ENCODE measurements around the gene KIF26B.

Gene KIF26B

DNA sequence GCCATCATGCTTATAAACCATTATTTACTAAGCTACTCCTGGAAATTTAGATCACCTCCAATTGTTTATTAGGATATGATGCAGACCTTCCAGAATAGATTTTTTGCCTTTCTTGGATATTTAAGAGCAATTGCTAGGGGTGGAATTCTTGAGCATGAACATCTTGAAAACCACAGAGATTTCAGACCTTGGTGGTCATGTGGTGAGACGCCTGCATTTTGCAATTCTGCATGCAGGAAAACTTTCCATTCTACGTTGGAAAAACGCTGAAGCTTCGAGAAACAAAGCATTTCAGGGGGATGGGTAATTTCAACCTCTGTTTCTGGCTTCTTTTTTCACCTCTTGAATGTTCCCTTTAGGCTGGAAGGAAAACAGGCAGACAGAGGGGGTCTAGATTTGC lies 596.3 kb downstream of the KIF26B start:
- TF ChIP-seq, protein P1, sequence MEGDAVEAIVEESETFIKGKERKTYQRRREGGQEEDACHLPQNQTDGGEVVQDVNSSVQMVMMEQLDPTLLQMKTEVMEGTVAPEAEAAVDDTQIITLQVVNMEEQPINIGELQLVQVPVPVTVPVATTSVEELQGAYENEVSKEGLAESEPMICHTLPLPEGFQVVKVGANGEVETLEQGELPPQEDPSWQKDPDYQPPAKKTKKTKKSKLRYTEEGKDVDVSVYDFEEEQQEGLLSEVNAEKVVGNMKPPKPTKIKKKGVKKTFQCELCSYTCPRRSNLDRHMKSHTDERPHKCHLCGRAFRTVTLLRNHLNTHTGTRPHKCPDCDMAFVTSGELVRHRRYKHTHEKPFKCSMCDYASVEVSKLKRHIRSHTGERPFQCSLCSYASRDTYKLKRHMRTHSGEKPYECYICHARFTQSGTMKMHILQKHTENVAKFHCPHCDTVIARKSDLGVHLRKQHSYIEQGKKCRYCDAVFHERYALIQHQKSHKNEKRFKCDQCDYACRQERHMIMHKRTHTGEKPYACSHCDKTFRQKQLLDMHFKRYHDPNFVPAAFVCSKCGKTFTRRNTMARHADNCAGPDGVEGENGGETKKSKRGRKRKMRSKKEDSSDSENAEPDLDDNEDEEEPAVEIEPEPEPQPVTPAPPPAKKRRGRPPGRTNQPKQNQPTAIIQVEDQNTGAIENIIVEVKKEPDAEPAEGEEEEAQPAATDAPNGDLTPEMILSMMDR (IDR thresholded peaks at IDR 0.05; ENCODE audit: insufficient read depth, low read length, poor library complexity, severe bottlenecking): no peak
- no peak for TF ChIP-seq EZH2phosphoT487 (conservative IDR thresholded peaks at IDR 0.05; ENCODE audit: low read length)
- H3F3A ChIP-seq (ENCODE audit: insufficient read depth): 0 out of 2 replicates have a peak, but pooled peaks cover 3% of the 10 kb centered on the region

GRCh38 chr1:245751726-245752470 lies 597.1 kb downstream of the KIF26B start:
- H2AFZ ChIP-seq (ENCODE audit: low read depth, low read length, severe bottlenecking): no peak overlapping the region
- no peak for TF ChIP-seq EZH2phosphoT487 (conservative IDR thresholded peaks at IDR 0.05; ENCODE audit: low read length)
- TF ChIP-seq, protein P1 (IDR thresholded peaks at IDR 0.05; ENCODE audit: insufficient read depth, low read length, poor library complexity, severe bottlenecking): no peak
- H3K4me3 ChIP-seq (ENCODE audit: insufficient read depth, low read length, poor library complexity, severe bottlenecking): no peak overlapping the region
- H3K9ac ChIP-seq (ENCODE audit: low read length): no peak overlapping the region
- no peaks in the 10 kb centered on the region for H3K36me3 ChIP-seq (ENCODE audit: low read length)
- no peaks in the 10 kb centered on the region for H3K9me3 ChIP-seq (ENCODE audit: insufficient read depth, low read length)
- H3K4me2 ChIP-seq (ENCODE audit: low read depth, low read length, poor library complexity, severe bottlenecking): no peak overlapping the region
- H3F3A ChIP-seq (ENCODE audit: insufficient read depth): 0 out of 2 replicates have a peak, but pooled peaks cover 3% of the 10 kb centered on the region
- H3K27ac ChIP-seq (ENCODE audit: low read depth, low read length): no peak overlapping the region
- H3K9me2 ChIP-seq (replicated peaks; ENCODE audit: insufficient read depth, low read length): no peaks in the 10 kb centered on the region
- no peaks in the 10 kb centered on the region for H3K27me3 ChIP-seq (ENCODE audit: low read length)
- H4K20me1 ChIP-seq (ENCODE audit: low read depth, low read length): no peaks in the 10 kb centered on the region
- H3K79me2 ChIP-seq (ENCODE audit: insufficient read depth, low read length): no peaks in the 10 kb centered on the region

More for the DNA sequence above, 596.3 kb downstream of the KIF26B start:
- H3K4me3 ChIP-seq (ENCODE audit: insufficient read depth, low read length, poor library complexity, severe bottlenecking): no peak overlapping the region
- H3K36me3 ChIP-seq (ENCODE audit: low read length): no peaks in the 10 kb centered on the region
- H3K4me2 ChIP-seq (ENCODE audit: low read depth, low read length, poor library complexity, severe bottlenecking): no peak overlapping the region
- H3K27me3 ChIP-seq (ENCODE audit: low read length): no peaks in the 10 kb centered on the region
- no peaks in the 10 kb centered on the region for H4K20me1 ChIP-seq (ENCODE audit: low read depth, low read length)
- no peak overlapping the region for H2AFZ ChIP-seq (ENCODE audit: low read depth, low read length, severe bottlenecking)
- no peak overlapping the region for H3K9ac ChIP-seq (ENCODE audit: low read length)
- H3K9me2 ChIP-seq (replicated peaks; ENCODE audit: insufficient read depth, low read length): no peaks in the 10 kb centered on the region
- H3K79me2 ChIP-seq (ENCODE audit: insufficient read depth, low read length): no peaks in the 10 kb centered on the region
- H3K9me3 ChIP-seq (ENCODE audit: insufficient read depth, low read length): no peaks in the 10 kb centered on the region
- no peak overlapping the region for H3K27ac ChIP-seq (ENCODE audit: low read depth, low read length)

DNA sequence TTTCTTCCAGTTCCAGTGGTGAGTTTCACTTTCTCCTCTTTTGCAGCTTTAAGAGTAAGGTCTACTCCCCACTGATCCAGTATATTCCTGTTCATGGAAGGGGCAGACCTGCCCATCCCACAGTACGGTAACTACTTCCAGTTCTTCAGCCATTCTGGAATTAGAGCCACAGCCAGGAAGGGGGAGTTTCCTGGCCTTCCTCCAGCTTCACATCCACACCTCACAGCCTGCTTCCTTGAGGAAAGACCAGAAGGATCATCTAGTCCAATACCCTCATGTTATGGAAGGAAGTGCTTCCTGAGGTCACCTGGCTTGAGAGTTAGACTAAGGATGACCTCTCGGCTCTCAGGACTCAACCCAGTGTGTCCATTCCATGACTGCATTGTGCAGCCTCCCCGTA lies 597.8 kb downstream of the KIF26B start:
- Histone ChIP-seq H3K9ac (ENCODE audit: low read length) (no peak overlapping the region), H3K4me2 (ENCODE audit: low read depth, low read length, poor library complexity, severe bottlenecking) (no peak overlapping the region), H3K9me2 (replicated peaks; ENCODE audit: insufficient read depth, low read length) (no peaks in the 10 kb centered on the region), H3K9me3 (ENCODE audit: insufficient read depth, low read length) (no peaks in the 10 kb centered on the region), H2AFZ (ENCODE audit: low read depth, low read length, severe bottlenecking) (no peak overlapping the region), H3K79me2 (ENCODE audit: insufficient read depth, low read length) (no peaks in the 10 kb centered on the region), H3F3A (ENCODE audit: insufficient read depth) (0 out of 2 replicates have a peak, but pooled peaks cover 3% of the 10 kb centered on the region), H3K27me3 (ENCODE audit: low read length) (no peaks in the 10 kb centered on the region), H4K20me1 (ENCODE audit: low read depth, low read length) (no peaks in the 10 kb centered on the region), H3K36me3 (ENCODE audit: low read length) (no peaks in the 10 kb centered on the region), H3K27ac (ENCODE audit: low read depth, low read length) (no peak overlapping the region), H3K4me3 (ENCODE audit: insufficient read depth, low read length, poor library complexity, severe bottlenecking) (no peak overlapping the region)
- TF ChIP-seq, protein P1 (IDR thresholded peaks at IDR 0.05; ENCODE audit: insufficient read depth, low read length, poor library complexity, severe bottlenecking): no peak
- TF ChIP-seq EZH2phosphoT487 (conservative IDR thresholded peaks at IDR 0.05; ENCODE audit: low read length): no peak

Measured in SU-DHL-6 (cell line).